Measurements from ENCODE around the gene MCOLN2.
A peak's percentile ranks its signal among the peaks of the same experiment; 100 is the strongest.

The MCOLN2 gene

DNA sequence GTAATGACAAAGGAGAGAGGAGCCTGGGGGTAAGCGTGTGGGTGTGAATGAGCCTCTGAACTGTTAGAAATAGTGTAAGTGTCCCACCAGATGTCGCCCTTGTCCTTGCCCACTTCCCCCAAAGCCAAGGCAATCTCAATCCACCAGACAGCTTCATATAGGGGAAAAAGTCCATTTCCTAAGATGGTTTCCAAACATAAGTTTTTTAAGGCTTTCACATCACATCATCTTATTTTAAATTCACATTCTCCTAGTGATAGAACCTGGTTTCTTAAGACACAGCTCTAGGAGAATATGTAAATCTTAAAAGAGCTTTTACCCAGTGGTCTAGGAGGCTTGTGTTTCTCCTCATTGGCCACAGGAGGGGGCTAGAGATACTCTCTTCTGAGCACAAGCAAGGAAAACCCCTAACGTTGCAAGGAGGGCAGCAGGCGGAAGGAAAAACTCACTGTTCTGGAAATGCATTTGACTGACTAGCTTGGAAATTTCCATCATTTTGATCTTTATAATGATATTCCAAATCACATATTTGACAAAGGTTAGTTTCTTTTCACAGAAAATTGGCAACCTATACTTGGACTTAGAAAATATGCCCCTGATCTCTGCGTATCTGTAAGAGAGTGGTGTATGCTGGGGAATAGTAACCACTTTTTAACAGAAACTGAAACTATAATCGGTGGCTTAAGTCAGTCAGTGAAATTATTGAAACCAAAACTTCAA lies 52.0 kb downstream of the MCOLN2 start:
- H3K4me3 ChIP-seq (ENCODE audit: low read depth, low read length), result no peak overlapping the region
- TF ChIP-seq, protein P1, sequence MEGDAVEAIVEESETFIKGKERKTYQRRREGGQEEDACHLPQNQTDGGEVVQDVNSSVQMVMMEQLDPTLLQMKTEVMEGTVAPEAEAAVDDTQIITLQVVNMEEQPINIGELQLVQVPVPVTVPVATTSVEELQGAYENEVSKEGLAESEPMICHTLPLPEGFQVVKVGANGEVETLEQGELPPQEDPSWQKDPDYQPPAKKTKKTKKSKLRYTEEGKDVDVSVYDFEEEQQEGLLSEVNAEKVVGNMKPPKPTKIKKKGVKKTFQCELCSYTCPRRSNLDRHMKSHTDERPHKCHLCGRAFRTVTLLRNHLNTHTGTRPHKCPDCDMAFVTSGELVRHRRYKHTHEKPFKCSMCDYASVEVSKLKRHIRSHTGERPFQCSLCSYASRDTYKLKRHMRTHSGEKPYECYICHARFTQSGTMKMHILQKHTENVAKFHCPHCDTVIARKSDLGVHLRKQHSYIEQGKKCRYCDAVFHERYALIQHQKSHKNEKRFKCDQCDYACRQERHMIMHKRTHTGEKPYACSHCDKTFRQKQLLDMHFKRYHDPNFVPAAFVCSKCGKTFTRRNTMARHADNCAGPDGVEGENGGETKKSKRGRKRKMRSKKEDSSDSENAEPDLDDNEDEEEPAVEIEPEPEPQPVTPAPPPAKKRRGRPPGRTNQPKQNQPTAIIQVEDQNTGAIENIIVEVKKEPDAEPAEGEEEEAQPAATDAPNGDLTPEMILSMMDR (IDR thresholded peaks at IDR 0.05; ENCODE audit: borderline replicate concordance, insufficient read depth, low read depth, low read length), result peak; percentile 60

DNA sequence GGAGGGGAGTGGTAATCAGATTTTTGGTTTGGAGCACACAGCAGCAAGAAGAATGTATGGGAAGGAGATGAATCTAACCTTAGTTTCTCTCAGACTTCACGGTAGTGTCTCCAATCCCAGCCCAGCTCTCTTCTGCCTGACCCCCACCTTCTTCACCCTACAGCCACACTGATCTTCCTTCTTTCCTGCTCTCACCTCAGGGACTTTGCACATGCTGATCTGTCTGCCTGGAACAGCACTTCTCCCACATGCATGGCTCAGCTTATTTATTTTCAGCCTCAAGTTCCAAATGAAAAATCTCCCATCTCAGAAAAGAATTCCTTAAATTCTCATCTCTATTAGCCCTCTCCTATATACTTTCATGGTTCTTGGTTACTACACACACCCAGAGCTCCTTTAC lies 55.1 kb downstream of the MCOLN2 start:
- H3K4me3 ChIP-seq (ENCODE audit: low read depth, low read length), result no peak overlapping the region
- TF ChIP-seq, protein P1 (IDR thresholded peaks at IDR 0.05; ENCODE audit: borderline replicate concordance, insufficient read depth, low read depth, low read length), result no peak

GRCh38 chr1:84940481-84940880 lies 56.4 kb downstream of the MCOLN2 start:
- TF ChIP-seq, protein P1 (IDR thresholded peaks at IDR 0.05; ENCODE audit: borderline replicate concordance, insufficient read depth, low read depth, low read length), result no peak
- no peak overlapping the region for H3K4me3 ChIP-seq (ENCODE audit: low read depth, low read length)

- TF ChIP-seq, protein P1 (IDR thresholded peaks at IDR 0.05; ENCODE audit: borderline replicate concordance, insufficient read depth, low read depth, low read length), result no peak
Observed at GRCh38 chr1:84939761-84940160, 57.2 kb downstream of the MCOLN2 start.

DNA sequence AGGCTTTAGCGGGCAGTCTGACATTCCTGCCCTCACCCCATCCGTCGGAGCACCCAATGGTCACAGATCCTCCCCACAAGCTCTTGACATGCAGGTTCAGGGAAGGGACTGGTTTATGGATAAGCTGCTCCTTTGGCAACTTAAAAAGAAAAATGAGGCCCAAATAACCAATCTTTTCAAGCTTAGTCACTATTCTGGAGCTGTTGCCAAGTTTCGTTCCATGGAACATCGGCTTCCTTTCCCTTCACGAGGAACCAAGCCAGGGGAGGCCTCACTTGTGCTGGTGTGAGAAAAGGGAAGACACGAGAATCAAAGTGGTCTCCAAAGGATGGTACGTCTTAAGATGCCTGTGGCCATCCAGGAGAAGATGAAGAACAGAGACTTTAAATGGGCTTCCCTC lies 57.8 kb downstream of the MCOLN2 start:
- no peak overlapping the region for H3K4me3 ChIP-seq (ENCODE audit: low read depth, low read length)
- TF ChIP-seq, protein P1 (IDR thresholded peaks at IDR 0.05; ENCODE audit: borderline replicate concordance, insufficient read depth, low read depth, low read length), result no peak

More at GRCh38 chr1:84939761-84940160, 57.2 kb downstream of the MCOLN2 start:
- no peak overlapping the region for H3K4me3 ChIP-seq (ENCODE audit: low read depth, low read length)

DNA sequence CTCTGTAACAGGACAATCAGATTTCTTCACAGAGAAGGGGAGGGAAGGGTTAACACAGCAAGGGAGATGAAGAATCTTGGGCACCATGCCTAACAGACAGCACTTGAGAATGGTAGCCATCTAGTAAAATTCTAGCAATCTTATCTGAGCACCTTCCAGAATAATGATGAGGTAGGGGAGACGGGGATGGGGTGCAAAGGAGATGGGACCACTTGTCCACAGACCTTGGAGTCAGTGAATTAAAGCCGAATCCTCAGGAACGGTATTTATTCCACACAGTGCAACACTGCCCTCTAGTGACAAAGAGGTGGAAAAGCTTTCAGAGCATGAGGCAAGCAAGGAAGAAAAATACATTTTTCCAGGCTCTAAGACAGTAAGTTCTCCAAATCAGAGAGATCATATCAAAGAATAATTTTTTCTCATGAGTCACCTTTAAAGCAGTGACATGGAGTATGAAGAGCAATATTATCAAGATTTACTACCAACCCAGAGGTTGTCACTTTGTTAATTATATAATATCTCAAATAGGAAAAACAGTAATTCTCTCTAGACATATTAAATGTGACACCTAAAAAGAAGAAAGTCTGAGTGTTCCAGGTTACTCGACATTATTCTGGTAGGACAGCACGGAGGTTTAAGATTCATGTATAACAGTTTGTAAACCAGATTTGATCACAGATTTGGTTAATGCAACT lies 60.6 kb downstream of the MCOLN2 start:
- H3K4me3 ChIP-seq (ENCODE audit: low read depth, low read length), result no peak overlapping the region
- TF ChIP-seq, protein P1 (IDR thresholded peaks at IDR 0.05; ENCODE audit: borderline replicate concordance, insufficient read depth, low read depth, low read length), result peak; percentile 74
